IMR-90 (cell line): ENCODE data around the gene SHROOM3. TPM values are rescaled to one million over a fixed set of nuclear protein-coding genes. Genes with fewer than 3 reads are reported as not detected.

ENCODE experiments used
- ATAC-seq: fragments of 200-7000 bp; cut with Tn5 transposase; 2 replicates; pipeline ENCODE4 v1.9.1; 2020; ENCODE audit warnings: low read depth, mild to moderate bottlenecking, moderate library complexity
- BruUV-seq: library from RNA; stranded (reverse); fragments of 400-500 nt; replicated peaks from 2 replicates; lab custom pipeline; 2021; lab: Mats Ljungman, UMichigan
- CTCF ChIA-PET: fragments of 300-600 bp; formaldehyde crosslinking; extraction: SDS; loops from one replicate; lab custom pipeline; 2021; ENCODE audit warnings: antibody characterized with exemption; lab: Yijun Ruan, JAX
- POLR2A ChIA-PET: fragments of 300-600 bp; sonication (Branson Sonifier 250); formaldehyde crosslinking; loops from one replicate; lab custom pipeline; 2022; ENCODE audit warnings: antibody characterized with exemption; ENCODE audit not compliant: unreplicated experiment; lab: Charles Lee
- DNase-seq: peaks from one replicate; pipeline ENCODE4 v3.0.0; 2013
- H2AFZ ChIP-seq: replicated peaks from 2 replicates; pipeline ENCODE3; 2013; ENCODE audit warnings: low read length, mild to moderate bottlenecking; ENCODE audit not compliant: poor library complexity
- H2AK5ac ChIP-seq: 2 replicates; pipeline ENCODE4 v1.6.1; 2013; ENCODE audit warnings: low read depth, low read length, inconsistent platforms
- H2AK9ac ChIP-seq: replicated peaks from 2 replicates; pipeline ENCODE3; 2013; ENCODE audit warnings: mild to moderate bottlenecking, low read depth, low read length, moderate library complexity; ENCODE audit not compliant: poor library complexity
- H2BK120ac ChIP-seq: 2 replicates; pipeline ENCODE4 v1.6.1; 2013; ENCODE audit warnings: low read depth, low read length, inconsistent platforms
- H2BK15ac ChIP-seq: 3 replicates; pipeline ENCODE4 v1.6.1; 2013; ENCODE audit warnings: low read depth, low read length, inconsistent platforms
- H2BK20ac ChIP-seq: 2 replicates; pipeline ENCODE4 v1.6.1; 2013; ENCODE audit warnings: low read depth, mild to moderate bottlenecking, inconsistent platforms, low read length, moderate library complexity
- H2BK5ac ChIP-seq: 2 replicates; pipeline ENCODE4 v1.6.1; 2013; ENCODE audit warnings: mild to moderate bottlenecking, low read depth, low read length, inconsistent platforms; ENCODE audit not compliant: poor library complexity, severe bottlenecking
- H3K14ac ChIP-seq: replicated peaks from 2 replicates; pipeline ENCODE4 v1.6.1; 2013; ENCODE audit warnings: low read depth, low read length, inconsistent platforms
- H3K18ac ChIP-seq: 2 replicates; pipeline ENCODE4 v1.6.1; 2013; ENCODE audit warnings: low read depth, low read length, control low read depth
- H3K23ac ChIP-seq: 2 replicates; pipeline ENCODE4 v1.6.1; 2013; ENCODE audit warnings: low read depth, low read length, inconsistent platforms
- H3K27ac ChIP-seq: 2 replicates; pipeline ENCODE4 v1.5.1; 2013; ENCODE audit warnings: mild to moderate bottlenecking, control low read depth, low read length; ENCODE audit not compliant: insufficient read depth
- H3K27me3 ChIP-seq: 2 replicates; pipeline ENCODE4 v1.6.1; 2013; ENCODE audit warnings: low read length; ENCODE audit not compliant: control insufficient read depth, insufficient read depth
- H3K36me3 ChIP-seq: 2 replicates; pipeline ENCODE4 v1.6.1; 2013; ENCODE audit warnings: low read length, mixed read lengths; ENCODE audit not compliant: control insufficient read depth, insufficient read depth
- H3K4ac ChIP-seq: 2 replicates; pipeline ENCODE4 v1.6.1; 2013; ENCODE audit warnings: low read depth, low read length, inconsistent platforms
- H3K4me1 ChIP-seq: 2 replicates; pipeline ENCODE4 v1.6.1; 2013; ENCODE audit warnings: low read length, mixed read lengths; ENCODE audit not compliant: control insufficient read depth, insufficient read depth
- H3K4me2 ChIP-seq: 2 replicates; pipeline ENCODE4 v1.6.1; 2013; ENCODE audit warnings: low read depth, mild to moderate bottlenecking, control low read depth, low read length, moderate library complexity
- H3K4me3 ChIP-seq: 2 replicates; pipeline ENCODE4 v1.5.1; 2013; ENCODE audit warnings: low read depth, mild to moderate bottlenecking, control low read depth, low read length, moderate library complexity; ENCODE audit not compliant: insufficient read depth
- H3K56ac ChIP-seq: 2 replicates; pipeline ENCODE4 v1.6.1; 2013; ENCODE audit warnings: low read length, inconsistent platforms; ENCODE audit not compliant: insufficient read depth; ENCODE audit errors: extremely low read depth
- H3K79me1 ChIP-seq, 2 experiments: 2 replicates each; pipeline ENCODE4 v1.6.1; 2013; ENCODE audit warnings: low read length in 2 of 2, inconsistent platforms in 1 of 2, low read depth in 1 of 2
- H3K9ac ChIP-seq: 2 replicates; pipeline ENCODE4 v1.6.1; 2013; ENCODE audit warnings: low read depth, low read length, control low read depth
- H3K9me1 ChIP-seq: 2 replicates; pipeline ENCODE4 v1.6.1; 2013; ENCODE audit warnings: low read length, inconsistent platforms; ENCODE audit not compliant: insufficient read depth
- H3K9me3 ChIP-seq: 2 replicates; pipeline ENCODE4 v1.6.1; 2013; ENCODE audit warnings: low read length; ENCODE audit not compliant: control insufficient read depth, insufficient read depth
- H4K20me1 ChIP-seq: 2 replicates; pipeline ENCODE4 v1.6.1; 2013; ENCODE audit warnings: low read length, inconsistent platforms; ENCODE audit not compliant: insufficient read depth
- H4K5ac ChIP-seq: 2 replicates; pipeline ENCODE4 v1.6.1; 2013; ENCODE audit warnings: mild to moderate bottlenecking, low read depth, low read length, control low read depth
- H4K8ac ChIP-seq, 2 experiments: 2 replicates each; pipeline ENCODE4 v1.6.1; 2013; ENCODE audit warnings: low read depth in 2 of 2, low read length in 2 of 2, control low read depth in 1 of 2, inconsistent platforms in 1 of 2
- H4K91ac ChIP-seq: 2 replicates; pipeline ENCODE4 v1.6.1; 2013; ENCODE audit warnings: low read depth, low read length, inconsistent platforms; ENCODE audit not compliant: insufficient read depth
- CEBPB ChIP-seq: IDR thresholded peaks from 2 replicates; pipeline ENCODE4 v1.6.1; 2012; ENCODE audit warnings: low read depth, low read length, improper control_type of control experiment
- FOS ChIP-seq: fragments of 150-350 bp; IDR thresholded peaks from 2 replicates; pipeline ENCODE4 v1.6.1; 2016; ENCODE audit warnings: low read depth, low read length
- MAFK ChIP-seq: IDR thresholded peaks from 2 replicates; pipeline ENCODE4 v1.6.1; 2012; ENCODE audit warnings: low read depth, low read length, improper control_type of control experiment
- MAZ ChIP-seq: IDR thresholded peaks from 2 replicates; pipeline ENCODE4 v1.6.1; 2012; ENCODE audit warnings: low read depth, mild to moderate bottlenecking, low read length, improper control_type of control experiment, moderate library complexity, borderline replicate concordance
- NFE2L2 ChIP-seq: fragments of 150-350 bp; IDR thresholded peaks from 2 replicates; pipeline ENCODE4 v1.6.1; 2016; ENCODE audit warnings: low read depth, mild to moderate bottlenecking, low read length
- POLR2A ChIP-seq: IDR thresholded peaks from 2 replicates; pipeline ENCODE4 v1.6.1; 2012; ENCODE audit warnings: mild to moderate bottlenecking, low read depth, low read length
- RAD21 ChIP-seq: IDR thresholded peaks from 2 replicates; pipeline ENCODE4 v1.6.1; 2012; ENCODE audit warnings: low read length, improper control_type of control experiment
- RCOR1 ChIP-seq: IDR thresholded peaks from 2 replicates; pipeline ENCODE4 v1.6.1; 2012; ENCODE audit warnings: mild to moderate bottlenecking, low read length, improper control_type of control experiment; ENCODE audit not compliant: insufficient replicate concordance
- RFX5 ChIP-seq: IDR thresholded peaks from 2 replicates; pipeline ENCODE4 v1.8.0; 2012; ENCODE audit warnings: low read depth, mild to moderate bottlenecking, low read length, moderate library complexity
- USF2 ChIP-seq: fragments of 150-350 bp; IDR thresholded peaks from 2 replicates; pipeline ENCODE4 v1.6.1; 2017; ENCODE audit warnings: mild to moderate bottlenecking, antibody characterized with exemption, low read length, low read depth
- WGBS, 2 experiments: methylation state at CpG; one replicate each; pipeline versions ENCODE4 v1.1.5 to v1.1.7; 2013; ENCODE audit warnings: missing lambda C conversion rate in 2 of 2; ENCODE audit not compliant: insufficient read length in 1 of 2; ENCODE audit errors: extremely low coverage in 2 of 2; 5-methylcytosine and 5-hydroxymethylcytosine counted together
- dilution Hi-C: fragments of 300-500 bp; cut with HindIII; formaldehyde crosslinking; loops from one replicate; pipeline ENCODE4 v1.14.3; 2018; ENCODE audit warnings: low sequenced_read_pairs; ENCODE audit not compliant: unreplicated experiment
- in situ Hi-C: fragments of 300-500 bp; cut with MboI; formaldehyde crosslinking; loops from 3 replicates; pipeline ENCODE4 v1.14.3; 2019; ENCODE audit warnings: low sequenced_read_pairs, inconsistent platforms, mixed read lengths
- intact Hi-C: fragments of 100-400 bp; cut with micrococcal nuclease; formaldehyde crosslinking; loops from 2 replicates; pipeline ENCODE4 v1.10.0; 2022
- polyA plus RNA-seq, 3 experiments: library from polyadenylated mRNA; depleted of rRNA; stranded (reverse); fragments of >200 nt; gene quantifications; 2 replicates each; pipeline ENCODE4 v1.2.3, GENCODE V29; 2012; ENCODE audit warnings: low replicate concordance in 1 of 3
- total RNA-seq: library from RNA; depleted of rRNA; stranded (reverse); fragments of >200 nt; gene quantifications from 2 replicates; pipeline ENCODE4 v1.2.3, GENCODE V29; 2012
- TF ChIP-seq, protein P1 (sequence below): conservative IDR thresholded peaks from 2 replicates; pipeline ENCODE4 v1.5.1; 2012; ENCODE audit warnings: mild to moderate bottlenecking, low read depth, low read length, improper control_type of control experiment

The SHROOM3 gene
- total and polyA plus RNA-seq, 2 of the 4 experiments (the other 2 are of a cell fraction): 10.8 to 19.5 TPM

DNA sequence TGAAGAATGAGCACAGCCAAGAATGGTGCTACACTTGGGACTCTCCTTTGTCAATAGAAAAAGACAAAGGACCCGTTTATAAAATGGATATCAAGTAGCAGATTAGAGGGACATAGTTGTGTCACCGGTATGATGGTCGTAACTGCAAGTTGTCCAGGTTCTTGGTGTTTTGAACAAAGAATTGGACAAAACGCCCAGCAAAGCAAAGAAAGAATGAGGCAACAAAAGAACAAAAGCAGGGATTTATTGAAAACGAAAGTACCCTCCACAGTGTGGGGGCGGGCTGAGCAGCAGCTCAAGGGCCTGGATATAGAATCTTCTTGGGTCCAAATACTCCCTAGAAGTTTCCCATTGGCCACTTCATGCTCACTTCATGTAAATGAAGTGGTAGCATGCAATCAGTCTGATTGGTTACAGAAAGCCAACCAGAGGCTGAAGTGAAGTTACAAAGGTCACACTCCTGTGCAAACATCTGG lies 54.7 kb downstream of the SHROOM3 start:
- no peaks in the 10 kb centered on the region for H3K9me1 ChIP-seq
- CTCF ChIA-PET: no interaction called here
- H3K27ac ChIP-seq: no peak overlapping the region
- H4K5ac ChIP-seq: no peak overlapping the region
- H3K79me1 ChIP-seq: no peaks in the 10 kb centered on the region
- H3K4me2 ChIP-seq: no peak overlapping the region
- no peaks in the 10 kb centered on the region for H3K9me3 ChIP-seq
- DNase-seq (no peak), ATAC-seq (no peak)
- intact Hi-C loops (loop anchor here (5.0 kb wide), 1 partner anchor 37 kb away; no protein-coding TSS in a partner anchor), dilution Hi-C loops (no loop called here), in situ Hi-C loops (no loop called here)
- no peak overlapping the region for H2AK5ac ChIP-seq
- no peak overlapping the region for H2AFZ ChIP-seq
- BruUV-seq: no TSS peak
- peaks cover 5% of the 10 kb centered on the region; the same call in 1 of the 2 replicates for H3K27me3 ChIP-seq
- no peak overlapping the region for H4K8ac ChIP-seq
- WGBS, 2 experiments: 100% methylated on average over 3 of the region's 6 CpGs; no CpG with 5 or more reads in 1 of the 2 experiments
- no peak overlapping the region for H3K23ac ChIP-seq
- no peak overlapping the region for H2BK5ac ChIP-seq
- POLR2A ChIA-PET: no interaction called here
- no peak overlapping the region for H4K91ac ChIP-seq
- no peak overlapping the region for H3K14ac ChIP-seq
- no peak overlapping the region for H2BK120ac ChIP-seq
- no peaks in the 10 kb centered on the region for H3K36me3 ChIP-seq
- H3K4ac ChIP-seq: no peak overlapping the region
- H3K9ac ChIP-seq: no peak overlapping the region
- TF ChIP-seq FOS (no peak), POLR2A (no peak), USF2 (no peak), CEBPB (no peak), RAD21 (no peak), RCOR1 (no peak), MAZ (no peak), NFE2L2 (no peak), RFX5 (no peak), MAFK (no peak)
- TF ChIP-seq, protein P1, sequence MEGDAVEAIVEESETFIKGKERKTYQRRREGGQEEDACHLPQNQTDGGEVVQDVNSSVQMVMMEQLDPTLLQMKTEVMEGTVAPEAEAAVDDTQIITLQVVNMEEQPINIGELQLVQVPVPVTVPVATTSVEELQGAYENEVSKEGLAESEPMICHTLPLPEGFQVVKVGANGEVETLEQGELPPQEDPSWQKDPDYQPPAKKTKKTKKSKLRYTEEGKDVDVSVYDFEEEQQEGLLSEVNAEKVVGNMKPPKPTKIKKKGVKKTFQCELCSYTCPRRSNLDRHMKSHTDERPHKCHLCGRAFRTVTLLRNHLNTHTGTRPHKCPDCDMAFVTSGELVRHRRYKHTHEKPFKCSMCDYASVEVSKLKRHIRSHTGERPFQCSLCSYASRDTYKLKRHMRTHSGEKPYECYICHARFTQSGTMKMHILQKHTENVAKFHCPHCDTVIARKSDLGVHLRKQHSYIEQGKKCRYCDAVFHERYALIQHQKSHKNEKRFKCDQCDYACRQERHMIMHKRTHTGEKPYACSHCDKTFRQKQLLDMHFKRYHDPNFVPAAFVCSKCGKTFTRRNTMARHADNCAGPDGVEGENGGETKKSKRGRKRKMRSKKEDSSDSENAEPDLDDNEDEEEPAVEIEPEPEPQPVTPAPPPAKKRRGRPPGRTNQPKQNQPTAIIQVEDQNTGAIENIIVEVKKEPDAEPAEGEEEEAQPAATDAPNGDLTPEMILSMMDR: no peak
- H3K4me3 ChIP-seq: no peak overlapping the region
- H3K4me1 ChIP-seq: no peaks in the 10 kb centered on the region
- no peak overlapping the region for H2AK9ac ChIP-seq
- H3K18ac ChIP-seq: no peak overlapping the region
- no peak overlapping the region for H2BK20ac ChIP-seq
- no peak overlapping the region for H2BK15ac ChIP-seq
- H3K56ac ChIP-seq: no peak overlapping the region
- no peaks in the 10 kb centered on the region for H4K20me1 ChIP-seq
